HG03354 (cell line): ENCODE results near the gene PTEN.

ENCODE experiments used
- ATAC-seq: cut with Tn5 transposase; IDR thresholded peaks from one replicate; pipeline ENCODE4 v1.9.1; 2021; ENCODE audit warnings: mild to moderate bottlenecking; ENCODE audit not compliant: unreplicated experiment, poor library complexity, severe bottlenecking

Gene PTEN

DNA sequence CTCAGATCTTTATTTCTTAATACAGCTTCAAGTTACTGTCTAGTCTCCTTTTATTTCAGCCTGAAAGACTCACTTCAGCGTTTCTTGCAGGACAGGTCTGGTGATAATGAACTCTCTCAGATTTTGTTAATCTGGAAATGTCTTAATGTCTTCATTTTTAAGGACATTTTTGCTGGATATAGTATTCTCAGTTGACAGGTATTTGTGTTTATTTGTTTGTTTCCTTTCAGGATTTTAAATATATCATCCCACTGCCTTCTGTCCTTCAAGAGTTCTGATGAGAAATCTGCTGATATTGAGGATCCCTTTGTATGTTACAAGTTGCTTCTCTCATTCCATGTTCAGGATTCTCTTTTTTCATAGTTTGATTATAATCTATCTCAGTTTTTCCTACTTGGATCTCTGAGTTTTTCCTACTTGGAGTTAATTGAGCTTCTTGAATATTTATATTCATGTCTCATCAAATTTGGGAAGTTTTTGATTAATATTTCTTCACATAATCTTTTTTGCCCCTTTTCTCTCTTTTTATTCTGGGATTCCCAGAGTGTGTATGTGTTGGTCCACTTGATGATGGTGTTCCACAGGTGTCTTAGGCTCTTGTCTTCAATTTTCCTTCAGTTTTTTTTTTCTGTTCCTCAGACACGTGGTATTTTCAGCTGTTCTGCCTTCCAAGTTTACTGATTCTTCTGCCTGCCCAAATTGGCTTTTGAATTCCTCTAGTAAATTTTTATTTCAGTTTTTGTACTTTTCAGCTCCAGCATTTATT is 49.9 kb downstream of the PTEN start:
- no peak for ATAC-seq

DNA sequence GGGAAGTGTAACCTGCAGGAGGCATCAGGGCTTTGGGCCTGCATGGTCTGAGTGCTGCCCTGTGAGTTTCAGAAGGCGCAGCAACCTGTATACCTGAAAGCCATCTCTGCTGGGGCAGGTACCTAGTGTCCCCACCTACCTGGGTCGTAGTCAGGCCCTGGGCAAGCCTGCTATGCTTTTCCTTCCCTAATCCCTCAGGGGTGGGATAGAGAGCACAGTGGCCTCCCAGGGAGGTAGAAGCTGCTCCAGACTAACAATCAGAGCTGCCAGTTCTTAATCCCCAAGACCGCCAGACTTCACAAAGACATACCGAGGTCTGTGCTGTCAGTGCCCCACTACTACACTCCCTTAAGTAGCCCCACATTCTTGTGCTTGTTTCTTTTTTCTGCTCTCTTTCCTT is 52.0 kb downstream of the PTEN start:
- ATAC-seq = no peak

DNA sequence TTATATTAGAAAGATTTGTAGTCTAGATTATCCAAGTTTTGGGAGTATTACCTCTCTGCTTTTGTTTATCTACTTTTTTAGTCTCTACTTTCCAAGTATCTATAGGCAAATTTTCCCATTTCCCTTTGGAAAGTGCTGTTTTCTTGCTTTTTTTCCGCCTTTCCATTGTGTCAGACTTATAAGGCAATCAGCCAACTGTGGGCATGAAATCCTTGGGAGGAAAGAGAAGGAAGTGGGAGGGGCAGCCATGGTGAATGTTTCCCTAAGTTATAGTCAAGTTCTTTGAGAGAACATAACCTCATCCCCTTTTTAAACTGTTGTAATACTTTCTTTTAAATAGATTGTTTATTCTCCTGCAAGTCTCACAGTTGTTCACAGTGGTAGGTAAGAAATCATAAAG is 52.6 kb downstream of the PTEN start:
- ATAC-seq = no peak

DNA sequence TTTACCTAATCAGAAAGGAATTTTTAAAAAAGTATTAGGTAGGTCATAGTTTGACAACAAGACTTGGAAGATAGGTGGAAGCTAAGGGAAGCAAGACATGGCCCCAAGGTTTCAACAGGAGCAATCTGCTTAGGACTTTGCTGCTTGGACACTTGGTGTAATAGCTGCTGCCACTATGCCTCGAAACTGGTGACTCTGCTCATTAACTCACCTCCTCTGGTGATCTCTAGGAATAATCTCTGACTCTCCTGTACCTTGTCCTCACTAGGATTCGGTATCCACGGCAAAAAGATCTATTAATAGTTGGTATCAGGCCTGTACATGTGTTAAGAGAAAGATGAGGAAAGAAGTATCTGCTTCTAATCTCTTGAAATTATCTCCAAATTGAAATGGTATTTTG is 53.1 kb downstream of the PTEN start:
- ATAC-seq = no peak

DNA sequence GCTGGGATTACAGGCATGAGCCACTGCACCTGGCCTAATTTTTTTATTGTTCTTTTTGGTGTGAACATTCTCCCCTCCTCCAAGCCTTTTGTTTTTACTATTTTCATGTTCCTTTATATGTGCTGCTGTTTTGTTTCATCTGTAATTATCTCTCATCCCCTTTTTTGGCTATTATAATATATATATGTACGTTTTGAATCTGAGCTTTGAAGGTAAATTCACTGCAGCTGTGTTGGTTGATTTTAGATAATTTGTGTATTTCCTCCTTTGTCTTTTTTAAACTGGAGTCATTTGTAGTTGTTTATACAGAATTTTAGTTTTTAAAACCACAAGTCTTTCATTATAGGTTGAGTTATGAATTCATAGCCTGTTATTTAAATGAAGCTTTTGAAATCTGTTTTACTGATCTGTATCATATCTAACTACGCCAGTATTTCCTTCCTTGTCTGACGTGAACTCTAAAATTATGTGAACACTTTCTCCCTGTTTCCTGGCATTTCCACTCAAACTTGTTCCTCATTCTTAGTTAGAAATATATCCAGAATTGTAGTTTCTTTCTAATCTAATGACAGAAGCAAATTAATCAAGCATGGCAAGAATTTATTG is 54.9 kb downstream of the PTEN start:
- no peak for ATAC-seq

DNA sequence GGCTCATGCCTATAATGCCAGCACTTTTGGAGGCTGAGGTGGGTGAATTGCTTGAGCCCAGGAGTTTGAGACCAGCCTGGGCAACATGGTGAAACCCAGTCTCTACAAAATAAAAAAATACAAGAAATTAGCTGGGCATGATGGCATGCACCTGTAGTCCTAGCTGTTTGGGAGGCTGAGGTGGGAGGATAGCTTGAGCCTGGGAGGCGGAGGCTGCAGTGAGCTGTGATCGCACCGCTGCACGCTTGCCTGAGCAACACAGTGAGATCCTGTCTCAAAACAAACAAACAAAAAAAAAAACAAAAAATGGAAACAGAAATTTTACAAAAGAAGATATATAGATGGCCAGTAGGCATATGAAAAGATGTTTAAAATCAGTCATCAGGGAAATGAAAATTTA is 57.1 kb downstream of the PTEN start:
- ATAC-seq = no peak

DNA sequence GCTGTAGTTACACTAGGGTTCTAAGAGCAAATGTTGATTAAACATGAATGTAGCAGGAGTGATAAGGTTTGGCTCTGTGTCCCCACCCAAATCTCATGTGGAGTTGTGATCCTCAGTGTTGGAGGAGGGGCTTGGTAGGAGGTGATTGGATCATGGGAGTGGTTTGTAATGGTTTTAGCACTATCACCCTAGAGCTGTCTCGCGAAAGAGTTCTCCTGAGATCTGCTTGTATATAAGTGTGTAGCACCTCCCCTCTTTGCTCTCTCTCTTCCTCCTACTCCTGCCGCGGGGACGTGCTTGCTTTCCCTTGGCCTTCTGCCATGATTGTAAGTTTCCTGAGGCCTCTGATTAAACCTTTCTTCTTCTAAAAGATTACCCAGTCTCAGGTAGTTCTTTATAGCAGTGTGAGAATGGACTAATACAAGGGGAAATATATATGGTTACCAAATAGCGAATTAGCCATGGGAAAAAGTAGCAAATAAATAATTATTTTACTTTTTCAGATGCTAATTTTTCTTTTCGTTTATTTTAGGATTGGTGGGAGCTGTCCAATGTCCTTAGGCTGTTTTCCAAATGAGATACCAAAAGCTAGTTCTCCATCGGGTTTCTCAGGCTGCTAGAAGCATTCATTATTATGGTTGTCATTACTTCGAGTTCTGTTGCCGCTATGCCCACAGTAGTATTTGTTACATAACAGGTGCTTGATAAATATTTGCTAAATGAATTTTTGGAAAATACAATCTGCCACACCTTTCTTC is 58.7 kb downstream of the PTEN start:
- ATAC-seq = no peak

DNA sequence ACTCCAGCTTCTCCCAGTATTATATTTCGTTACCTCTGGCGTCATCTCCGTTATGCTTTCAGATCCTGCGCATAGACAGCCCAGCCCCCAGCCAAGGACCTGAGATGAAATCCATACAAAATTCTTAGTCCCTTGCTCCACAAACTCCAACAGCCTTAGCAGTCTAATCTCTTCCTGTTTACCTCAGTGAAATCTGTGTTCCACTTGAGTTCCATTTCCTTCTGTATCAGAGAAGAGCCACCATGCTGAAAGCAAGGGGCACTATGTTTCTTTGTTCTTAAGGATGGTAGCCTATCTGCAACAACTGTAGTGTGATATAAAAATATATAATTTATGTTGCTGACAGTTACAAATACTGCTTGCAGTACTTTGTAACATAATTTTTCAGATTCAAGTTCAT is 59.8 kb downstream of the PTEN start:
- ATAC-seq = no peak

DNA sequence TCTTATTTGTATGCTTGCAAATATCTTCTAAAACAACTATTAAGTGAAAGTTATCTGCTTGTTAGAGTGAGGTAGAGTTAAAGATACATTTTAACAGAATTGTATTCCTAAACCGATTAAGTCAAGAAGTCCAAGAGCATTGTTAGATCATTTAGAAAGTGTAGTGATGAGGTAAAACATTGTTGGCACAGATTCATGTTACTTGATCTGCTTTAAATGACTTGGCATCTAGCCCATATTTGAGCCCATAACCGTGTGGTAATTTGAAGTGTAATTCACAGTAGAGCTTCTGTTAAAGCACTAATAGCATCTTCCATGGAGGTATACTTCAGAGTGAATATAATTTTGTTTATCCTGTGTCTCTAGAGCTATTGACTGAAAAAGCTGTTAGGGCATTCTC is 62.1 kb downstream of the PTEN start:
- no peak for ATAC-seq

DNA sequence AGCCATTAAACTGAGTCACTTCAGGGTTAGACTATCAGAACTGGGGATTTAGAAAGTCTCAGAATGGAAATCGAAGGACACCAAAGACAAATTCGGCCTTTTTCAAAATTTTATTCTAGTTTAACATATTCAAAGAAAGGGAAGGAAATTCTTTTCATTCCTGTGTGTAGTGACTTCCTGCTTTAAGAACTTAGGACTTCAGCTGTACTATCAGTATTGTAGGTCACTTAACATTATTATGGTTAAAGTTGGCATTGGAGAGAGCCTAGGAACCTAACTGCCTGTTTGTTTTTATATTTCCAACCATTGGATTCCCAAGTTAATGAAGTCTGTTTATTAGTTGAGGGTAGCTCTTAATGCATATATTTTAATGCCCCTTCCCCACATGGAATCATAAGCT is 63.7 kb downstream of the PTEN start:
- no peak for ATAC-seq

DNA sequence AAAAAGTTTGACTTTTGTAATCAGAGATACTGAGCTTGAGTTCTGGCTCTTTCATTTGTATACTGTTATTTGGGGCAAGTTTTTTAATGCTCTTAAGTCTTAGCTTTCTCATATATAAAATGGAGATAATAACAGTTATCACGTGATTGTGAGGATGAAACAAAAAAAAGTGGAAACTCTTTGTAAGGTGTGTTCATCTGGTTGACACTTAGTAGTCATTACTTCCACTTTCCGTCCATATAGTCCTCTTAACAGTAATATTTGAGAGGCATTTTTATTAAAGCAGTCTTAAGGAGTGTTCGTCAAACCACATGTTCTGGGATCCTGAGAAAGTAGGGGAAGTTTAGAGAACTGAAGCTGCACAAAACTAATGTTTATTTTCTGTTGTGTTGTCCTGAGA is 65.6 kb downstream of the PTEN start:
- no peak for ATAC-seq

DNA sequence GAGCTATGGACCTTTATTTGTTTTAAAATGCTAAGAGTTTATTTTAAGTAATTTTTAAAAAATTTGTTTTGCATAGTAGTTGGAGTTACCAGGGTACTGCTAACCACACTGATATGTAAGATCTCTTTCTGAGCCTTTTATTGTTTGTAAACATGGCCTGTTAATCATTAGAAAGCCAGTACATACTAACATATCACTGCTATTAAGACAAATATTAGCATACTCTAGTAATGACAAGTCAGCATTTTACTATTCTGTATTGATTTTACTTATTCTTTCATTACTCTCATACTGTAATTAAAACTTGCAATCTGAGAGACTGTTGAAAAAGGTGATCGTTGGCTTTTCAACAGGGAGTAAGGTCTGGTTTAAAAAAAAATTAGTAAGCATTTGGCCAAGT is 66.7 kb downstream of the PTEN start:
- ATAC-seq = no peak

DNA sequence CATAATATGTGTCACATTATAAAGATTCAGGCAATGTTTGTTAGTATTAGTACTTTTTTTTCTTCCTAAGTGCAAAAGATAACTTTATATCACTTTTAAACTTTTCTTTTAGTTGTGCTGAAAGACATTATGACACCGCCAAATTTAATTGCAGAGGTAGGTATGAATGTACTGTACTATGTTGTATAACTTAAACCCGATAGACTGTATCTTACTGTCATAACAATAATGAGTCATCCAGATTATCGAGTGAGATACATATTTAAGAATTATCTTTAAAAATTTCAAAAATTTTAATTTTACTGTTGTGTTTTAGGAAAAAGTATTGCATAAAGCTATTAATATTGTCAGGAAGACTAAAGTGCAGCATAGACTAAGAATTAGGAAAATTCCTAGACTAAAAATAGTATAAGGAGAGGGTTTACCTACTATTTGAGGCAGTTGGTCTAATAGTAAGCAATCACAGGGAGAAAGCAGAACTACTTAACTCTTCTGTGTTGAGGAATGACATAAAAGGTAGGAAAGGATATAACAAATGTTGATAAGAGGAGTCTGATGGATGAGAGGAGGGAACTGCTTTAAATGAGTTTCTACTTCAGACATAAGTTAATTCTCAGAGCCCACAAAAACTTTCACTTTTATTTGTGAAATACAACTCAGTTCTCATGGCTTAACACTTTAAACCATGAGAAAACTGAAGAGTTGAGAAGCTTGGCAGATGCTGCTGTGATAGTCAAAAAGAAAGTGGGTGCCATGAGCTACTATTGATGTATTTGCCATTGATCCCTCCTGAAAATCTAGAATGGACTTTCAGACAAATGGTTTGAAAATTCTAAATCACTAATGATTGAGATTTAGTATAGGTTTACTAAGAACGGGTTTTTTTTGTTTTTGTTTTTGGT is 67.8 kb downstream of the PTEN start:
- no peak for ATAC-seq

DNA sequence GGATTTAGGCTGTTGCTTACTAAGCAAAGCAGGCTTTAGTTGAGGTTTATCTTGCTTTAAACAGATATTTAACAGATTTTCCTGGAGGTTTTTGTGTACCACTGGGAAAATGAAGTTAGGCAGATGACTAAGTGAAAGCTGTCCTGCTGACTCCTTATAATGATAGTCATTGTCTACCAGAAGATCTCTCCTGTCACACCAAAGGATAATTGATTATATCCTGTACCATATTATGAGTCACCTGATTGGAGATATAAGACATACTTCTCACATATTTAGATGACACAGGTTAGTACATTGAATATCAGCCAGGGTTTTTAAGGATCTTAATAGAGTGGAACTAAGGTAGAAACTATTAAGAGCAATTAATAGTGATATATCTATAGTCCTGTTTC is 68.4 kb downstream of the PTEN start:
- ATAC-seq = no peak

DNA sequence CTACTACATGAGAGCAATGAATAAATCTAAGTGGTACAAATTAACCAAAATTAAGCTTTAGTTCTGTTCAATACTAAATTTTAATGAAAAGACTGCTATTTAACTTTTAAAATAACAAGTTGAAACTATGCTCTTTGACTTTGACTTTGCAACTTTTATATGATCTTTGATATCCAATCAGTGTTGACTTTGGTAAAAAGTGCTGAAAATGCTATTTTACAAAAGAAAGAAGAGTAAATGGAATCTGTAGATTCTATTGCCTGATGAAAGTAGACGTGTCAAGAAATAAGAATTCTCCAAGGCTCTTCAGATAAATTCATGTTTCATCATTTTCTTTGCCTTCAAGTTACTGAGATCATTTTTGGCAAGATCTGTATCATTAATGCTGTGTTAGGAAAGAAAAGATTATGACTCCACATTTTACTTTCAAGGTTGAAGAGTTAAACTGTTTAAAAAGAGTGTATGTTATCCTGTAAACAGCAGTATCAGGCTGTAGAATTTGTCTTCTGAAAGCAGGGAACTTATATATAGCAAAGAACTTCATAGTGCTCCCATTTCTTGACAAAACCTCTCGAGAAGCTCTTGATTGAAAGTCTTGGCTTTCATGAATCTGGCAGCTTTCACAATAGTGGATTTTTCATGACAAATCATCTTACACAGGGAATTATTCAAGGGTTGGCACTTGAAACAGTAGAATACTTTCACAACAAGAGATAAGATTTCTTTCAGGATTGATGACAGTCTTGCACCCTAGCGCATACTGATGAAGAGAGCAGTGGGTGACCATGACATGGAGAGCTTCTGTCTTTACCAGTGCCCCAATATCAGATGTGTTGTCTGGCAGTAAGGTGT is 72.1 kb downstream of the PTEN start:
- ATAC-seq = no peak

DNA sequence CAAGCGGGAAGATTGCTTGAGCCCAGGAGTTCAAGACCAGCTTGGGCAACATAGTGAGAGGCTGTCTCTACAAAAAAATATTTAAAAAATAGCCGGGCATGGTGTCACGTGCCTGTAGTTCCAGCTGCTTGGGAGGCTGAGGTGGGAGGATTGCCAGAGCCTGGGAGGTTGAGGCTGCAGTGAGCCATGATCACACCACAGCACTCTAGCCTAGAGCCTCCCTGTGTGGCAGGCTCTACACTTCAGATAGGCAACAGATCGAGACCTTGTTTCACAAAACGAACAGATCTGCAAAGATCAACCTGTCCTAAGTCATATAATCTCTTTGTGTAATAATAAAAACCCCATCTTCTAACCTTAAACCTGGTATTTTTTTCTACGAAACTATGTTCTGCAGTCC is 76.8 kb downstream of the PTEN start:
- no peak for ATAC-seq

DNA sequence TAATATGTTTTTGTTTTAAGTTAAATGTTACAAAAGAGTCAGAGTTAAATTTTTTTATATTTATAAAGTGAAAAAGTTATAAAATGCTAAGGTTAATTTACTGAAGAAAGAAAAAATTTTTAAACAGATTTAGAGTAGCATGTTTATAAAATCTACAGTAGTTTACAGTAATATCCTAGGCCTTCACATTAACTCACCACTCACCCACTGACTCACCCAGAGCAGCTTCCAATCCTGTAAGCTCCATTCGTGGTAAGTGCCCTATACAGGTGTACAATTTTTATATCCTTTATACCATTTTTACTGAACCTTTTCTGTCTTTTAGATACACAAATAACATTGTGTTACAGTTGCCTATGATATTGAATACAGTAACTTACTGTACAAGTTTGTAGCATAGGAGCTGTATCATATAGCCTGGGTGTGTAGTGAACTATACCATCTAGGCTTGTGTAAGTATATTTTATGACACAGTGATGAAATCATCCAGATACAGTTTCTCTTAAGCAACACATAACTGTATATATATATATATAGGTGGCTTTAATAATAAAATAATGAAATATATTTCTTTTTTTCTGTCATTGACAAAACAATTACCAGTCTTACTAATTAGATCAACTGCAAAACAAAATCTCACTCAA is 79.6 kb downstream of the PTEN start:
- no peak for ATAC-seq

DNA sequence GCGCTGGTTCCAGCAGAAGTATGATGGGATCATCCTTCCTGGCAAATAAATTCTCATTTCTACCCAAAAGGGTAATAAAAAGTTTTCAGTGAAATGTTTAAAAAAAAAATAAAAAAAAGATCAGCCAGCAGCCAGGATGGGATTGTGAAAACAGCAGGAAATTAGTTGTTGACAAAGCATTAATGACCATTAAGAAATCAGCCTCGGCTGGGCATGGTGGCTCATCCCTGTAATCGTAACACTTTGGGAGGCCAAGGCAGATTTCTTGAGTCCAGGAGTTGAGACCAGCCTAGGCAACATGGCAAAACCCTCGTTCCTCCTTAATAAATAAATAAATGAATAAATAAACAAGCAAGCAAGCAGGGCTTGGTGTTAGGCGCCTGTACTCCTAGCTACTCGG is 82.6 kb downstream of the PTEN start:
- ATAC-seq = no peak

DNA sequence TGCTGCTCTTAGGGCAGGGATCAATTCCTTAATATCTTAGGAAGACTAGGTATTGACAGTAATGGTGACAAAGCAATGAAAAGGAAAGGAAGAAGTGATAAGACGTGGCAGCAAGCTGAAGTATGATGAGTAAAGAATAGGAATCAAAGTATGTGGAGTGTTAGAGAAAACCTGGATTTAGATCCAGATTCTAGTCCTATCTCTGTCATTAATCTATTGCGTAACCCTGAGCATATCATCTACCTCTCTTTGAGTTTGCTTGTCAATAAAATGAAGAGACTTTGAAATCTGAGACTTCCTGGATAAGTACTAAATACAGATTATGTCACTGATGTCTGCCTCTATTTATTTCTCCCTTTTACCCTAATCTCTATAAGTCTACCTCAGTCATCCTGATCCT is 89.2 kb downstream of the PTEN start:
- no peak for ATAC-seq
